ENCODE data around the gene HEXIM2.
"Not testable (repeated sequence)": the region's sequence is repeated elsewhere in the genome, so short reads cannot be mapped to it uniquely, and the experiment has no call there.

The HEXIM2 gene

GRCh38 chr17:45200701-45201100 is 39.0 kb downstream of the HEXIM2 start:
- no peaks in the 10 kb centered on the region for H3K36me3 ChIP-seq (ENCODE audit: control insufficient read depth, insufficient read depth, low read length)
- peaks cover 6% of the 10 kb centered on the region for H3K4me1 ChIP-seq
- H2AFZ ChIP-seq: no peak overlapping the region
- H3K79me2 ChIP-seq: no peaks in the 10 kb centered on the region
- no peak overlapping the region for H3K4me2 ChIP-seq (ENCODE audit: low read length)
- H3K27ac ChIP-seq: no peak overlapping the region
- no peak for TF ChIP-seq CTCF (IDR thresholded peaks at IDR 0.05)
- H3K4me3 ChIP-seq (ENCODE audit: low read depth, low read length): no peak overlapping the region
- no peaks in the 10 kb centered on the region for H3K9me3 ChIP-seq (ENCODE audit: control insufficient read depth, low read length)
- H3K9ac ChIP-seq: no peak overlapping the region
- no peaks in the 10 kb centered on the region for H3K27me3 ChIP-seq (ENCODE audit: control insufficient read depth, insufficient read depth, low read length)

GRCh38 chr17:45201457-45201856 is 39.8 kb downstream of the HEXIM2 start:
- TF ChIP-seq CTCF (IDR thresholded peaks at IDR 0.05): no peak
- Histone ChIP-seq H3K4me1 (peaks cover 6% of the 10 kb centered on the region), H3K27me3 (ENCODE audit: control insufficient read depth, insufficient read depth, low read length) (no peaks in the 10 kb centered on the region), H3K79me2 (no peaks in the 10 kb centered on the region), H3K9me3 (ENCODE audit: control insufficient read depth, low read length) (no peaks in the 10 kb centered on the region), H3K4me3 (ENCODE audit: low read depth, low read length) (no peak overlapping the region), H3K27ac (no peak overlapping the region), H3K9ac (no peak overlapping the region), H3K4me2 (ENCODE audit: low read length) (no peak overlapping the region), H3K36me3 (ENCODE audit: control insufficient read depth, insufficient read depth, low read length) (no peaks in the 10 kb centered on the region), H2AFZ (no peak overlapping the region)

DNA sequence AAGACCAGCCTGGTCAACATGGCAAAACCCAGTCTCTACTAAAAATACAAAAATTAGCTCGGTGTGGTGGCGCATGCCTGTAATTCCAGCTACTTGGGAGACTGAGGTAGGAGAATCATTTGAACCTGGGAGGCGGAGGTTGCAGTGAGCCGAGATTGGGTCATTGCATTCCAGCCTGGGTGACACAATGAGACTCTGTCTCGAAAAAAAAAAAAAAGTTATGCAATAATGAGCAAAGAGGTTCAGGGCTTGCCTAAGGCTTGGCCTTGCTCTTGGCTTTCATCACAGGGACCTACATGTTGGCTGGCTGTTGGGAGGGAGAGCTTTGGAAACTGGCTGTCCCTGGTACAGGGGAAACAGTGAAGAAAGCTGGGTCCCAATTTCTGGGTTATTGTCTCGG is 40.2 kb downstream of the HEXIM2 start:
- H3K4me1 ChIP-seq, H3K27ac ChIP-seq: not testable (repeated sequence)

DNA sequence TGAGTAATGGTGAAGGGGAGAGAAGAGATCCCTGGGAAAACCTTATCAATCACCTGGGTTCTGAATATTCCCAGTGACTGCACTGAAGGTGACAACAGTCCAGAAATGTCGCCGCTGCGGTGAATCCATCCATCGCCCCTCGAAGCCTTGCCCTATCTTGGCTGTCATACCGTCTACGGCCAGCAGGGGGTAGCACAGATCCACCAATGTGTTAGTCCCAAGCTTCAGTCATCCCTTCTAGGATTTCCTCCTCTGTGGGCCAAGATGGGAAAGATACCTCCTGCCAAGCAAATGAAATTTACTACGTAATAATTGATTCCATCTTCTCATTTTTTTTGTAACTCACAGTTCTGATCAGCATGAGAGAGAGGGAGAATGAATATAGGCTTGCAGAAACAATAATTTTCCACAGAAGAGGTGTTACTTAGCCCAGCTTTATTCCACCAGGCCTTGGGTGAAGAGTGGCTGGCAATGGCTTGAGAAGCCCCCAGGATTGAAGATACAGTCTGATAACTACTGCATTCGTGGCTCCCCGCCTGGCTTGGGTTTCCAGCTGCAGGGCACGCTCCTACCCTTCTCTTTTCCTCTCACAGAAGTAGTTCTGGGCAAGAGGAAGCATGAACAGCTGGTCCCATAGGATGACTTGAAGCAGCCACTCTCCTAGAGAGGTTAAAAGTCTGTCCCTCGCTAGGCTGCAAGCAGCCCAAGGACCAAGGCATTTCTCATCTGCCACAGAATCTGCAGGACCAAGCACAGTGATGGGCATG is 57.4 kb downstream of the HEXIM2 start:
- H3K9ac ChIP-seq: no peak overlapping the region
- no peaks in the 10 kb centered on the region for H3K36me3 ChIP-seq (ENCODE audit: control insufficient read depth, insufficient read depth, low read length)
- no peaks in the 10 kb centered on the region for H3K9me3 ChIP-seq (ENCODE audit: control insufficient read depth, low read length)
- H3K4me3 ChIP-seq (ENCODE audit: low read depth, low read length): no peak overlapping the region
- H3K4me1 ChIP-seq: peaks cover 3% of the 10 kb centered on the region
- no peaks in the 10 kb centered on the region for H3K79me2 ChIP-seq
- no peak overlapping the region for H3K27ac ChIP-seq
- TF ChIP-seq CTCF (IDR thresholded peaks at IDR 0.05): peak; percentile 97
- H3K27me3 ChIP-seq (ENCODE audit: control insufficient read depth, insufficient read depth, low read length): no peaks in the 10 kb centered on the region
- peak overlapping the region; percentile 63 for H2AFZ ChIP-seq
- no peak overlapping the region for H3K4me2 ChIP-seq (ENCODE audit: low read length)

More for the DNA sequence above, 40.2 kb downstream of the HEXIM2 start:
- not testable (repeated sequence) for H3K9me3 ChIP-seq (ENCODE audit: control insufficient read depth, low read length); H3K4me3 ChIP-seq (ENCODE audit: low read depth, low read length); H3K36me3 ChIP-seq (ENCODE audit: control insufficient read depth, insufficient read depth, low read length); H2AFZ ChIP-seq; H3K4me2 ChIP-seq (ENCODE audit: low read length); H3K9ac ChIP-seq; H3K79me2 ChIP-seq; H3K27me3 ChIP-seq (ENCODE audit: control insufficient read depth, insufficient read depth, low read length)

Measured in parathyroid adenoma (tissue), 2 donors.